Activated naive CD4-positive, alpha-beta T cell treated with anti-CD3 and anti-CD28 coated beads, Interleukin-2, amount 50 U/mL, for 16 hours (primary cell): ENCODE data around the gene IRF7.

ENCODE experiments used
- DNase-seq: peaks from one replicate; pipeline ENCODE4 v3.0.0-alpha.2; 2020

Gene IRF7

GRCh38 chr11:620201-620600, 4.5 kb upstream of the IRF7 start:
- no peak for DNase-seq

DNA sequence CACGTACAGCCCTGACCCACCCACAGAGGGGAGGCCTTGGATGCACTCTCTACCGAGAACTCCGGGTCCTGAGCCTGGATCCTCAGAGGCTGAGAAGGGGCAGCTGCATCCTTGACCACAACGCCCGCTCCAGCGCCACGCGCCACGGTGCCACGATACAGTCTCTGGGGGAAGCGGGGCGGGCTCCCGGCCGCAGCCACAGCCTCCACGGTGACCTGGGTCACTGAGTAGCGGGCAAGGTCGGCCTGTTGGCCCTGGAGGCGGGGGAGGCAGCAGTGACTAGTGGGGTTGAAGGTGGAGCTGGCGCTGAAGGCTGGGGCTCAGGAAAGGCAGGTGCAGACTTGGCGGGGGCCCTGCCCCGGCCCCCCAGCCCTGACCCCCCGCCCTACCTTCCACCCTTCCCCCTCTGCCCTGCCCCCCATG, 3.9 kb upstream of the IRF7 start:
- no peak for DNase-seq

GRCh38 chr11:618856-619627, 3.3 kb upstream of the IRF7 start:
- no peak for DNase-seq

DNA sequence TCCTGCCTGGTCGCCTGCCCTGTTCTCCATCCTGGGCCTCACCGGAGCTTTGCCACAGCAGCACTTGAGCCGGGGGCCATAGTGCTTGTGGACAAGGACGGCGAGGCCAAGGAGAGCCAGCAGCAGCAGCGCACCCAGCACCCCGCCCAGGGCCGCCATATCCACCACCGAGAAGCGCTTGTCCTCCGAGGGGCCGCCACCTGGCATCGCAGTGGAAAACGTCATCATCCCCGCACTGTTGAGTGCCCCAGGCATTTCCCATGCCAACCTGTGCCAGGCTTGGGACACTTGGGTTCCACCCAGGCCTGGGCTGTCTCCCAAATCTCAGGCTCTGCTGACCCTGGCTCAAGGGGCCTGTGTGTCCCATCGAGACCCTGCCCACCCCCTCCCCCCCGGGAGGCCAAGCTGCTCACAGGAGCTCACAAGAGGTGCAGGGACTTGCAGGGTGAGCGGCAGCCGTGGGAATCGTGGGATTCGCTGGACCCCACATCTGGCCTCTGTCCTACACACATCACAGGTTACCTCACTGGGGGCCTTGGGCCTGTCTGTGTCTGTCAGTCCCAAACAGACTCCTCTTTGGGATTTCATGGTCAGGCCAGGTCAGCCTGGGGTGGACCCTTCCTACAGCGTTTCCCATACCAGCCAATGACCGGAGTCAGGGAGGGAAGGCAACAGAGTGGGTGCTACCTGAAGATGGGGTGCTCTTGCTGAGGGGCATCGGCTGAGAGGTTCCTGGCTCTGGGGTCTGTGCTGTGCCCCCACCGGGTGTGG, 2.3 kb upstream of the IRF7 start:
- no peak for DNase-seq

DNA sequence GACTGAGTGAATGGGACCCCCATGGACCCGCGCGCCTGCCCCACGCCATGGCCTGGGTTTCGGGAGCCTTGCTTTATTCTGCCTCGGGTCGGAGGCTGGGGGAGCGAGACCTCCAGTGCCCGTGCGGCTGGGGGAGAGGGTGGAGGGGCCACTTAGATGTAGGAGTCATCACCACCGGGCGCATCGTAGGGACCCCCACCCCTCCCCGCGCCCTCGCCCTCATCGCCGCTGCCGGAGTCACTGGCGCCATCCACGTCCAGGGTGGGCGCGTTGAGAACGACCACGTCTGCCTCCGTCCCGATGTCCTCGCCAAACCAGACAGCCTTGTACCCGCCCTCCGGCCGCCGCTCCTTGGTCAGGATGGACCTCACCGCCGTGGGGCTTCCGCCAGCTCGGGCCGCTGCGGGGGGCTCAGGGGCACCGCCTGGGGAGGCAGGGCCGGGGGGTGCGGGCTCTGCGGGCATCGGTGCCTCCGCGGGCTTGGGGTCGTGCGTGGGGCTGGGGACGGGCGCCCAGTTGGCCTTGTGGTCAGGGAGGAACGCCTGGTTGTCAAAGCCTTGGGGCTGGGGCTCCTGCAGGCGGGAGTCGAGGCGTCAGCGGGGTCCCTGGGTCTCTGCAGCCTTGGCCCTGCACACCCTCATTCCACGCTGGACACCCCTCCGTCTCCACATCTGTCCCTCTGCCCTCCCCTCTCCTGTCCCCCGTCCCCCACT, 1.6 kb upstream of the IRF7 start:
- DNase-seq, result no peak

- DNase-seq, result no peak
Observed at GRCh38 chr11:616320-617198, 809 bp upstream of the IRF7 start.

GRCh38 chr11:614623-615503, 887 bp downstream of the IRF7 start:
- DNase-seq, result no peak

- no peak for DNase-seq
Observed at GRCh38 chr11:614021-614622, 1.6 kb downstream of the IRF7 start.

GRCh38 chr11:613369-613968, 2.3 kb downstream of the IRF7 start:
- DNase-seq, result peak; percentile 82

GRCh38 chr11:612961-613300, 2.8 kb downstream of the IRF7 start:
- DNase-seq, result no peak

DNA sequence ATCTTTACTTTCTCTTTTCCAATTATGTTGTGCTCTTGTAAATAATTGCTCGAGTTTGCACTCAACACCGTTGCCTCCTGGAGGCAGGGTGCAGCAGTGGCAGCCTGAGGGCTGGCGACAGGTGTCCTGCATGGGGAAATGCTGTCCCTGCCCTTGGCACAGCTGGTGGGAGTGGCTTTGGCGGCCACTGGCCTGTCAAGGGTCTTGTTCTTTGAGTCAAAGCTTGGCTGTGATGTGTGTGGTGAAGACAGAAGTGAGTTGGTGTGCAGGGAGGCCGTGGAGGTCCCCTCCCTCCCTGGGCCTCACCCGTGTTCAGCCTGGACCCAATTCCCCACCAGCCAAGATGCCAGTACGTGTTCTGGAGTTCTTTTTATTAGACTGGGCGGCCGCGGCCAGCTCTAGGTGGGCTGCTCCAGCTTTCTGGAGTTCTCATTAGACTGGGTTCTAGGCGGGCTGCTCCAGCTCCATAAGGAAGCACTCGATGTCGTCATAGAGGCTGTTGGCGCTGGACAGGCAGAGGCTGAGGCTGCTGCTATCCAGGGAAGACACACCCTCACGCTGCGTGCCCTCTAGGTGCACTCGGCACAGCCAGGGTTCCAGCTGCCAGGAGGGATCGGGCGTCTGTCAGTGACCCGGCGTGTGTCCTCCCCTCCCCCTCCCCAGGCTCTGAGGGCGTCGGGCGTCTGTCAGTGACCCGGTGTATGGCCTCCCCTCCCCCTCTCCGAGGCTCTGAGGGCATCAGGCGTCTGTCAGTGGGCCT, 3.4 kb downstream of the IRF7 start:
- DNase-seq, result no peak

- DNase-seq, result no peak
Observed at GRCh38 chr11:611001-611996, 4.5 kb downstream of the IRF7 start.

DNA sequence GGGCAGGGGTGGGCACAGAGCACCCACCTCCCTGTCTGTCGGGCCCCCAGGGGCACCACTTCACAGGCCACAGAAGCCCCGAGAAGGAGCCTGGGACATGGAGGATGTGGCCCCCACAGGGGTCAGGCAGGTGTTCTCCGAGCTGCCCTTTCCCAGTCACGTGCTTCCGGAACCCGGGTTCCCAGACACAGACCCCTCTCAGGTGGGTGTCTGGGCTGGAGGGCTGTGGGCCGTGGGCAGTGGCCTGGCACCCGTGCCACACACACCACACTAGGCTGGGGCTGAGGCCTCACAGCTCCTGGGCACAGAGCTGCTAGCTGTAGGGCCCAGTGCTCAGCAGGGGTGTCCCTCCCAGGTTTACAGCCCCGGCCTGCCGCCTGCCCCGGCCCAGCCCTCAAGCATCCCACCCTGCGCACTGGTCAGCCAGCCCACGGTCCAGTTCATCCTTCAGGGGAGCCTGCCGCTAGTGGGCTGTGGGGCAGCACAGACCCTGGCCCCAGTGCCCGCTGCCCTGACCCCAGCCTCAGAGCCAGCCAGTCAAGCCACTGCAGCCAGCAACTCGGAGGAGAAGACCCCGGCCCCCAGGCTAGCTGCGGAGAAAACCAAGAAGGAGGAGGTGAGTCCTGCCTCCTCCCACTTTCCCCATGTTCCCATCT, 5.5 kb downstream of the IRF7 start:
- DNase-seq, result no peak

- no peak for DNase-seq
Observed at GRCh38 chr11:609341-609811, 6.4 kb downstream of the IRF7 start.

DNA sequence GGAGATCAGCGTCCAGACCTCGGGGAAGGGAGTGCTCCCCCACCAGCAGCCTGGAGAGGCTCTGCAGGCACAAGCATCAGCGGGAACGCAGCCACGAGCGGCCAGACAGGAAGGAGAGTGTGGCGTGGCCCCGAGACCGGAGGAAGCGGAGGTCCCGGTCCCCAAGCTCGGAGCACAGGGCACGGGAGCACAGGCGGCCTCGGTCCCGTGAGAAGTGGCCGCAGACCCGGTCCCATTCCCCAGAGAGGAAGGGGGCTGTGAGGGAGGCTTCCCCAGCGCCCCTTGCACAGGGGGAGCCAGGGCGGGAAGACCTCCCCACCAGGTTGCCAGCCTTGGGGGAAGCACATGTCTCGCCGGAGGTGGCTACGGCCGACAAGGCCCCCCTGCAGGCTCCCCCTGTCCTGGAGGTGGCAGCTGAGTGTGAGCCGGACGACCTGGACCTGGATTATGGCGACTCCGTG, 6.9 kb downstream of the IRF7 start:
- DNase-seq, result no peak

DNA sequence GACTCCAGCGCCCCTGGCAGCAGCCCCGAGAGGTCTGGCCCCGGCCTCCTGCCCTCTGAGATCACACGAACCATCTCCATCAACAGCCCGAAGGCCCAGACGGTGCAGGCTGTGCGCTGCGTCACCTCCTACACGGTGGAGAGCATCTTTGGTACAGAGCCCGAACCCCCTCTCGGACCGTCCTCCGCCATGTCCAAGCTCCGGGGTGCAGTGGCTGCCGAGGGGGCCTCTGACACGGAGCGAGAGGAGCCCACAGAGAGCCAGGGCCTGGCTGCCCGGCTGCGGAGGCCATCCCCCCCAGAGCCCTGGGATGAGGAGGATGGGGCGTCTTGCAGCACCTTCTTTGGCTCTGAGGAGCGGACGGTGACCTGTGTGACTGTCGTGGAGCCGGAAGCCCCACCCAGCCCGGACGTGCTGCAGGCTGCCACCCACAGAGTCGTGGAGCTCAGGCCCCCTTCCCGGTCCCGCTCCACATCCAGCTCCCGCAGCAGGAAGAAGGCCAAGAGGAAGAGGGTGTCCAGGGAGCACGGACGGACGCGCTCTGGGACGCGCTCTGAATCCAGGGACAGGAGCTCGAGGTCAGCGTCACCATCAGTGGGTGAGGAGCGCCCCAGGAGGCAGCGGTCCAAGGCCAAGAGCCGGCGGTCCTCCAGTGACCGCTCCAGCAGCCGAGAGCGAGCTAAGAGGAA, 7.6 kb downstream of the IRF7 start:
- no peak for DNase-seq

- no peak for DNase-seq
Observed at GRCh38 chr11:607020-607780, 8.6 kb downstream of the IRF7 start.
